SKM-1 treated with dmso at 0.1 percent for 144 hours (cell line): Measurements from ENCODE around the gene MAP7D2.
"Not testable (repeated sequence)": the region's sequence is repeated elsewhere in the genome, so short reads cannot be mapped to it uniquely, and the experiment has no call there.

ENCODE experiments used
- DNase-seq: peaks from one replicate; lab custom pipeline; 2025; ENCODE audit not compliant: unreplicated experiment; lab: John Stamatoyannopoulos, UW

The MAP7D2 gene

GRCh38 chrX:20116577-20117240 is at the start of gene MAP7D2:
Gene MAP7D2 (minus strand): TSS chrX:20116907. CDS start chrX:20116879, 28 bp downstream.
- DNase-seq = no peak

GRCh38 chrX:20162516-20162915 is 45.8 kb upstream of the MAP7D2 start:
- not testable (repeated sequence) for DNase-seq

GRCh38 chrX:20159797-20160385 is 43.2 kb upstream of the MAP7D2 start:
- no peak for DNase-seq

GRCh38 chrX:20151689-20152088 is 35.0 kb upstream of the MAP7D2 start:
- DNase-seq = no peak

GRCh38 chrX:20149326-20149725 is 32.6 kb upstream of the MAP7D2 start:
- no peak for DNase-seq

GRCh38 chrX:20147561-20147960 is 30.9 kb upstream of the MAP7D2 start:
- no peak for DNase-seq

- DNase-seq = no peak
These were observed 27.8 kb upstream of the MAP7D2 start for GRCh38 chrX:20144491-20144890.

- DNase-seq = no peak
These were observed 26.9 kb upstream of the MAP7D2 start for GRCh38 chrX:20143561-20143960.

- no peak for DNase-seq
These were observed 26.4 kb upstream of the MAP7D2 start for GRCh38 chrX:20143111-20143510.

GRCh38 chrX:20141281-20142220 is 24.8 kb upstream of the MAP7D2 start, which contains the start of gene EIF1AX:
Gene EIF1AX (minus strand): TSS chrX:20141838. CDS start chrX:20141640, 198 bp downstream.
- peak; percentile 86 for DNase-seq

GRCh38 chrX:20140420-20140819 is 23.7 kb upstream of the MAP7D2 start:
- DNase-seq = no peak

GRCh38 chrX:20139966-20140365 is 23.3 kb upstream of the MAP7D2 start:
- DNase-seq = no peak

GRCh38 chrX:20135944-20136343 is 19.2 kb upstream of the MAP7D2 start:
- DNase-seq = no peak

- DNase-seq = peak; percentile 3
These were observed 16.0 kb upstream of the MAP7D2 start for GRCh38 chrX:20132666-20133065.

GRCh38 chrX:20130357-20130756 is 13.7 kb upstream of the MAP7D2 start:
- DNase-seq = no peak

GRCh38 chrX:20129547-20129946 is 12.8 kb upstream of the MAP7D2 start:
- DNase-seq = no peak

GRCh38 chrX:20128670-20129069 is 12.0 kb upstream of the MAP7D2 start:
- DNase-seq = no peak

- DNase-seq = not testable (repeated sequence)
These were observed 10.7 kb upstream of the MAP7D2 start for GRCh38 chrX:20127440-20127839.

- DNase-seq = not testable (repeated sequence)
These were observed 10.1 kb upstream of the MAP7D2 start for GRCh38 chrX:20126833-20127232.

GRCh38 chrX:20124964-20125363 is 8.3 kb upstream of the MAP7D2 start:
- DNase-seq = no peak

GRCh38 chrX:20118065-20118824 is 1.5 kb upstream of the MAP7D2 start:
- DNase-seq = no peak
